Body of pancreas (tissue), 4 donors: Measurements from ENCODE around the gene AGAP1.

Source experiments
- CTCF ChIP-seq, 7 experiments: fragments of 450-650 bp in 4 of 7; fragments of 200-600 bp in 3 of 7; sonication (generic) in 3 of 7; IDR thresholded peaks; one replicate each; pipeline ENCODE4 v1.5.1; 2016 to 2019; ENCODE audit warnings: antibody characterized with exemption in 7 of 7
- POLR2A ChIP-seq, 3 donors: fragments of 450-650 bp; IDR thresholded peaks; one replicate each; pipeline ENCODE4 v1.6.1; 2016; ENCODE audit warnings: antibody characterized with exemption in 3 of 3, mild to moderate bottlenecking in 2 of 3

- TF ChIP-seq CTCF (IDR thresholded peaks at IDR 0.05) (no peak), POLR2A (IDR thresholded peaks at IDR 0.05) (no peak)
Measured at GRCh38 chr2:236172255-236173035, 678.6 kb downstream of the AGAP1 start.
